ENCODE data around the gene MAP3K1. TPM values are rescaled to one million over a fixed set of nuclear protein-coding genes. Genes with fewer than 3 reads are reported as not detected.

The MAP3K1 gene
- total RNA-seq, 1 donor from 2014 or later = 14.8 TPM

DNA sequence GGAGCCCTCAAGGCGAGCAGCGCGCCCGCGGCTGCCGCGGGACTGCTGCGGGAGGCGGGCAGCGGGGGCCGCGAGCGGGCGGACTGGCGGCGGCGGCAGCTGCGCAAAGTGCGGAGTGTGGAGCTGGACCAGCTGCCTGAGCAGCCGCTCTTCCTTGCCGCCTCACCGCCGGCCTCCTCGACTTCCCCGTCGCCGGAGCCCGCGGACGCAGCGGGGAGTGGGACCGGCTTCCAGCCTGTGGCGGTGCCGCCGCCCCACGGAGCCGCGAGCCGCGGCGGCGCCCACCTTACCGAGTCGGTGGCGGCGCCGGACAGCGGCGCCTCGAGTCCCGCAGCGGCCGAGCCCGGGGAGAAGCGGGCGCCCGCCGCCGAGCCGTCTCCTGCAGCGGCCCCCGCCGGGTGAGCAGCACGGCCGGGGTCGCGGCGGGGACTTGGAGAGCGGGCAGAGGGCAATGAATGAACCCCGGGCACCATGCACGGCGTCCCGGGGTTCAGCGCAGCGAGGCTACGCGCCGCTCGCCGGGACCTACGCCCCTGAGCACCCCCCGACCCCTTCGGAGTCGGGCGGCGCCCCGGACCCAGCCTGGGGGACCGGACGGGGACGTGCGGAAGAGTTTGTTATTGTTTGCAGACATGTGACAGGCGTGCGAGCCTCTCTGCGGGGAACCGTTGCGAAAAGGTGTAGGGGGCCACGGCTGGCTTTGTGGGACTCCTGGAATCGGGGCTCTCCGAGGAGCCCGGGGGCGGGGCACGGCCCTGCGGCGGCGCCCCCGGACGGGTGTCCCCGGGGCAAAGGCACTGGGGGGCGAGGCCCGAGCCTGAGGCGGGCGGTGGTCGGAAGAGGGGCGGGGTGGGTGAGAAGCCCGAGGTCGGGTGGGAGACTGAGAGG, 553 bp downstream of the MAP3K1 start:
- DNase-seq (ENCODE audit: low spot score) = no peak
- Mint-ChIP-seq H3K4me3 (ENCODE audit: unreplicated experiment) (peak overlapping the region; percentile 74), H3K4me1 (ENCODE audit: low read depth) (peaks cover 42% of the 10 kb centered on the region), H3K36me3 (ENCODE audit: low read depth) (no peaks in the 10 kb centered on the region), H3K9me3 (ENCODE audit: low read depth) (no peaks in the 10 kb centered on the region), H3K27me3 (ENCODE audit: low read depth) (no peaks in the 10 kb centered on the region), H3K27ac (ENCODE audit: unreplicated experiment) (peak overlapping the region; percentile 68)
- TF ChIP-seq, protein P1, sequence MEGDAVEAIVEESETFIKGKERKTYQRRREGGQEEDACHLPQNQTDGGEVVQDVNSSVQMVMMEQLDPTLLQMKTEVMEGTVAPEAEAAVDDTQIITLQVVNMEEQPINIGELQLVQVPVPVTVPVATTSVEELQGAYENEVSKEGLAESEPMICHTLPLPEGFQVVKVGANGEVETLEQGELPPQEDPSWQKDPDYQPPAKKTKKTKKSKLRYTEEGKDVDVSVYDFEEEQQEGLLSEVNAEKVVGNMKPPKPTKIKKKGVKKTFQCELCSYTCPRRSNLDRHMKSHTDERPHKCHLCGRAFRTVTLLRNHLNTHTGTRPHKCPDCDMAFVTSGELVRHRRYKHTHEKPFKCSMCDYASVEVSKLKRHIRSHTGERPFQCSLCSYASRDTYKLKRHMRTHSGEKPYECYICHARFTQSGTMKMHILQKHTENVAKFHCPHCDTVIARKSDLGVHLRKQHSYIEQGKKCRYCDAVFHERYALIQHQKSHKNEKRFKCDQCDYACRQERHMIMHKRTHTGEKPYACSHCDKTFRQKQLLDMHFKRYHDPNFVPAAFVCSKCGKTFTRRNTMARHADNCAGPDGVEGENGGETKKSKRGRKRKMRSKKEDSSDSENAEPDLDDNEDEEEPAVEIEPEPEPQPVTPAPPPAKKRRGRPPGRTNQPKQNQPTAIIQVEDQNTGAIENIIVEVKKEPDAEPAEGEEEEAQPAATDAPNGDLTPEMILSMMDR (IDR thresholded peaks at IDR 0.05) = no peak

DNA sequence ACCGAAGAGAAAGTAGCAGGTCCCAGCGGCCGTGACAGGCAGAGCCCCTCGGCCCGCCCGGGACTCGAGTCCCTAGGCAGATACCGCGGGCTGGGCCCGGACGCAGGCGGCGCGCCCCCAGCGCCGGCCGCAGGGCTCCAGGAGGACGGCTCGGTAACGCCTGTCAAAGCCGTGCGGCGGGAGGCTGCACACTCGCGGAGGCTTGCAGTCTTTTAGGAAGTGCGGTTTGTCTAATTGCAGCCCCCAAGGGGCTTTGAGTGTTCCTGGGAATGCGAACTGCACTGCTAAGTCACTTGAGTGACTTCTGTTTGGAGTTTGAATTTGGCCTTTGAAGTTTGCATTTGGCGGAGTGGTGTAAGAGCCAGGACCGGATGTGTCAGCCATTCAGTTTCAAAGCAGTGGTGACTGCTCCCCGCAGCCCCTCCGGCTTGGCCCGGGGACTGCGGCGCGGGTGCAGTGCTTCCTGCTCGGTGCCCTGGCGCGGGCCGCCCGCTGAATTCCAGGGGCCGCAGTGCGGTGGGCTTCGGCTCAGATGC, 1.3 kb downstream of the MAP3K1 start:
- H3K36me3 Mint-ChIP-seq (ENCODE audit: low read depth) = no peaks in the 10 kb centered on the region
- peaks cover 46% of the 10 kb centered on the region for H3K4me1 Mint-ChIP-seq (ENCODE audit: low read depth)
- no peaks in the 10 kb centered on the region for H3K27me3 Mint-ChIP-seq (ENCODE audit: low read depth)
- H3K27ac Mint-ChIP-seq (ENCODE audit: unreplicated experiment) = peak overlapping the region; percentile 68
- H3K4me3 Mint-ChIP-seq (ENCODE audit: unreplicated experiment) = peak overlapping the region; percentile 71
- no peaks in the 10 kb centered on the region for H3K9me3 Mint-ChIP-seq (ENCODE audit: low read depth)
- peak; percentile 93 for DNase-seq (ENCODE audit: low spot score)
- TF ChIP-seq, protein P1 (IDR thresholded peaks at IDR 0.05) = no peak

DNA sequence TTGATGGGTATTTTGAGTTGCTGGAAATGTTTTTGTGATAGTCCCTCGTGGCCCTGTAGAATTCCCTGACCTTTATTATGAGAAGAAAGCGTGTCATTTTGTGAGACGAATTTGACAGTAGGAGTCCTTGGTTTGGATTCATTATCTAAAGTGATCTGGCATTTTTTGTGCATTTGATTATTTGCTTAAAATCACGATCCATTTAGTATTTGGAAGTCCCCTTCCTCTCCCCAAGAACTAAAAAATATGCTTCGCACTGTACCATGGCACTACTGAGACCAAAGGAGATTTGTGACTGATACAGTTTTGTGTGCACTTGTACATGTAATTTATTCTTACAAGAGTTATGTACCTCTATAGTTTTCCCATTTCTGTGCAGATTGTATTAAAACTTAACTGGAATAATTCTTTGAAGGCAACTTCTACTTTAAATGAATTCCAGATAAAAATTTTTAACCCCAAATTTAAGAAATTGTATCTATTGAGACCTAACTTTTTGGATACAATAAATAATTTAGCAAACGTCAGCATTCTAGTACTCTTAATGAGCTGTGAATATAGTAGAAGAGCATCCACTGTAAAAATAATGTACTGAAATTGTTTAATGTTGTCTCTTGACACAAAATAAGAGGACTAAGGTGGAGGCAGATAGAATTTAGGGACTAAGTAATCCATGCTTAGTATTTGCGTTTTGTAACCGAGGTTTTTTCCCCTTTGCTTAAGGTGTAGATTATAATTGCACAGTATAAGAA, 2.1 kb downstream of the MAP3K1 start:
- Mint-ChIP-seq H3K4me3 (ENCODE audit: unreplicated experiment) (peak overlapping the region; percentile 71), H3K36me3 (ENCODE audit: low read depth) (no peaks in the 10 kb centered on the region), H3K27me3 (ENCODE audit: low read depth) (no peaks in the 10 kb centered on the region), H3K27ac (ENCODE audit: unreplicated experiment) (peak overlapping the region; percentile 68), H3K9me3 (ENCODE audit: low read depth) (no peaks in the 10 kb centered on the region), H3K4me1 (ENCODE audit: low read depth) (peaks cover 47% of the 10 kb centered on the region)
- TF ChIP-seq, protein P1 (IDR thresholded peaks at IDR 0.05) = no peak
- DNase-seq (ENCODE audit: low spot score) = no peak

DNA sequence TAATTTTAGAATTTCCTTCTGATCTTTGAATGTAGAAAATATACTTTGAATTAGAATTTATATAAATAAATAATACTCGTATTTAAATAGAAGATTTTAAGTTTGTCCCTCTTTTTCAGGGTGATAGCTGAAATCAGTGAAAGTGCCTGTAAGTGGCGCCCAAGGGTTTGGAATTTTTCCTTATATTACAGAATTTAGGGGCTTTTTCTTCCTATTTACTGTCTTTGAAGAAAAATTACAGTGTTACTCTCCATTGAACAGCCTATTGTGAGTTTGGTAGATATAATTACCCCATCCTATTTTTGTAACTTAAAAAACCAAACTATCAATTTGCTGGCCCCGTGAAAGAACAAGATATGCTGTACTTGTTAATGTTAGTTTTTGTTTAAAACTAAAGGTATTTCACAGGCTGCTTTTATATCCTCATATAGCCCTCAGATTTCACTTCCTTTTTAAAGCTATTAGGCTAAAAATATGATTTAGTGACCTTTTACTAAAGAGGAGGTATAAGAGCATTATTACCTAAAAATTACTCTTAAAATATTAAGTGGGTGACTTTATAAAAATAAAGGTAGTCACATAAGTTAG, 3.2 kb downstream of the MAP3K1 start:
- DNase-seq (ENCODE audit: low spot score) = no peak
- Mint-ChIP-seq H3K27me3 (ENCODE audit: low read depth) (no peaks in the 10 kb centered on the region), H3K27ac (ENCODE audit: unreplicated experiment) (peak overlapping the region; percentile 83), H3K36me3 (ENCODE audit: low read depth) (no peaks in the 10 kb centered on the region), H3K9me3 (ENCODE audit: low read depth) (no peaks in the 10 kb centered on the region), H3K4me3 (ENCODE audit: unreplicated experiment) (peak overlapping the region; percentile 65), H3K4me1 (ENCODE audit: low read depth) (peaks cover 58% of the 10 kb centered on the region)
- TF ChIP-seq, protein P1 (IDR thresholded peaks at IDR 0.05) = peak; percentile 78
